Panc1 (cell line): Measurements from ENCODE around the gene MMP24OS. TPM values are rescaled to one million over a fixed set of nuclear protein-coding genes. Genes with fewer than 3 reads are reported as not detected.
"Not testable (repeated sequence)": the region's sequence is repeated elsewhere in the genome, so short reads cannot be mapped to it uniquely, and the experiment has no call there.

Experiments
- ATAC-seq: fragments of 200-7000 bp; cut with Tn5 transposase; 2 replicates; pipeline ENCODE4 v1.9.1; 2020; ENCODE audit warnings: mild to moderate bottlenecking, moderate library complexity
- BruUV-seq: library from RNA; stranded (reverse); fragments of 400-500 nt; replicated peaks from 2 replicates; lab custom pipeline; 2021; lab: Mats Ljungman, UMichigan
- CTCF ChIA-PET: fragments of 300-600 bp; sonication (Branson Sonifier 250); formaldehyde crosslinking; loops from one replicate; lab custom pipeline; 2022; ENCODE audit warnings: antibody characterized with exemption; lab: Charles Lee
- POLR2A ChIA-PET: fragments of 300-600 bp; sonication (Branson Sonifier 250); formaldehyde crosslinking; loops from one replicate; lab custom pipeline; 2022; ENCODE audit warnings: antibody characterized with exemption; lab: Charles Lee
- DNase-seq: peaks from one replicate; pipeline ENCODE4 v3.0.0-alpha.2; 2010; ENCODE audit warnings: low read depth, low spot score
- H3K27ac ChIP-seq: 2 replicates; pipeline ENCODE4 v1.5.1; 2011; ENCODE audit warnings: mild to moderate bottlenecking, low read length, inconsistent platforms
- H3K27me3 ChIP-seq: fragments of 200-500 bp; sonication (Bioruptor generic); 2 replicates; pipeline ENCODE4 v1.6.0; 2014; ENCODE audit warnings: low read length, inconsistent platforms; ENCODE audit not compliant: control insufficient read depth, insufficient read depth
- H3K36me3 ChIP-seq: fragments of 200-500 bp; sonication (Bioruptor generic); 2 replicates; pipeline ENCODE4 v1.5.1; 2014; ENCODE audit warnings: inconsistent platforms, mild to moderate bottlenecking, low read length, moderate library complexity; ENCODE audit not compliant: control insufficient read depth, insufficient read depth
- H3K4me1 ChIP-seq: 2 replicates; pipeline ENCODE4 v1.5.1; 2011; ENCODE audit warnings: inconsistent platforms, mild to moderate bottlenecking, low read length, moderate library complexity; ENCODE audit not compliant: control insufficient read depth, insufficient read depth
- H3K4me3 ChIP-seq, 2 experiments: 2 replicates each; pipeline ENCODE4 v1.5.1; 2011 to 2012; ENCODE audit warnings: low read depth in 2 of 2, low read length in 2 of 2, mild to moderate bottlenecking in 2 of 2, inconsistent platforms in 1 of 2, moderate library complexity in 1 of 2
- H3K9me3 ChIP-seq: fragments of 200-500 bp; sonication (Bioruptor generic); 2 replicates; pipeline ENCODE4 v1.5.1; 2014; ENCODE audit warnings: low read depth, mild to moderate bottlenecking, inconsistent platforms, low read length, moderate library complexity; ENCODE audit not compliant: control insufficient read depth, insufficient read depth
- POLR2AphosphoS5 ChIP-seq: IDR thresholded peaks from 2 replicates; pipeline ENCODE4 v1.6.1; 2012; ENCODE audit warnings: mild to moderate bottlenecking, low read depth, low read length, moderate library complexity
- REST ChIP-seq, 2 experiments: IDR thresholded peaks; 2 replicates each; pipeline ENCODE4 v1.6.1; 2011 to 2012; ENCODE audit warnings: low read depth in 2 of 2, control low read depth in 1 of 2, low read length in 1 of 2, mild to moderate bottlenecking in 1 of 2, moderate library complexity in 1 of 2; ENCODE audit not compliant: insufficient read depth in 1 of 2
- SIN3A ChIP-seq: IDR thresholded peaks from 2 replicates; pipeline ENCODE4 v1.6.1; 2012; ENCODE audit warnings: low read depth, mild to moderate bottlenecking, low read length, moderate library complexity, borderline replicate concordance; ENCODE audit not compliant: insufficient read depth
- TCF7L2 ChIP-seq: IDR thresholded peaks from 2 replicates; pipeline ENCODE4 v1.6.1; 2011; ENCODE audit warnings: mild to moderate bottlenecking, low read depth, low read length, inconsistent platforms
- in situ Hi-C: cut with HindIII; loops from 2 replicates; pipeline ENCODE4 v1.10.0; 2016; ENCODE audit warnings: low sequenced_read_pairs, low pct_unique_long_range_greater_than_20kb
- intact Hi-C: fragments of 100-400 bp; cut with micrococcal nuclease; formaldehyde crosslinking; loops from one replicate; pipeline ENCODE4 v1.10.0; 2022; ENCODE audit not compliant: unreplicated experiment
- total RNA-seq: library from RNA; stranded (reverse); gene quantifications from one replicate; pipeline ENCODE4 v1.2.1, GENCODE V29; 2021; ENCODE audit not compliant: unreplicated experiment
- TF ChIP-seq, protein P1 (sequence below): fragments of 450-650 bp; IDR thresholded peaks from 2 replicates; pipeline ENCODE4 v1.5.1; 2017; ENCODE audit warnings: mild to moderate bottlenecking

Gene MMP24OS
- total RNA-seq, 1 experiment from 2014 or later, result 83.8 TPM

- H3K4me1 ChIP-seq, H3K4me3 ChIP-seq, BruUV-seq, H3K9me3 ChIP-seq, in situ Hi-C loops, DNase-seq, H3K36me3 ChIP-seq, H3K27me3 ChIP-seq: not testable (repeated sequence)
- intact Hi-C loops, result loop anchor here (10.0 kb wide), 1 partner anchor 48 kb away; no protein-coding TSS in a partner anchor
- peak; percentile 72 for ATAC-seq
- CTCF ChIA-PET, result interaction anchor here (0.6 kb wide), 1 partner anchor 15 kb away, joined by 3 read pairs; the partner anchor contains the start of gene MMP24OS
- peak overlapping the region; percentile 51; the same call in 1 of the 2 replicates for H3K27ac ChIP-seq
- TF ChIP-seq TCF7L2, result peak; percentile 82
- POLR2A ChIA-PET, result interaction anchor here (0.6 kb wide), 1 partner anchor 35 kb away, joined by 7 read pairs; no protein-coding TSS in a partner anchor
These were observed 15.0 kb downstream of the MMP24OS start for GRCh38 chr20:35262731-35263531.

DNA sequence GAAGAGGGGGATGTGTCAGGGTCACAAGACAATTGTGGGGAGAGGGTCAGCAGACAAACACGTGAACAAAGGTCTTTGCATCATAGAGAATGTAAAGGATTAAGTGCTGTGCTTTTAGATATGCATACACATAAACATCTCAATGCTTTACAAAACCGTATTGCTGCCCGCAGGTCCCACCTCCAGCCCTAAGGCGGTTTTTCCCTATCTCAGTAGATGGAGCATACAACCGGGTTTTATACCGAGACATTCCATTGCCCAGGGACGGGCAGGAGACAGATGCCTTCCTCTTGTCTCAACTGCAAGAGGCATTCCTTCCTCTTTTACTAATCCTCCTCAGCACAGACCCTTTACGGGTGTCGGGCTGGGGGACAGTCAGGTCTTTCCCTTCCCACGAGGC, 15.6 kb downstream of the MMP24OS start:
- H3K27me3 ChIP-seq, H3K27ac ChIP-seq, CTCF ChIA-PET, BruUV-seq, H3K36me3 ChIP-seq, in situ Hi-C loops, DNase-seq, H3K4me3 ChIP-seq, ATAC-seq, H3K9me3 ChIP-seq: not testable (repeated sequence)
- intact Hi-C loops, result loop anchor here (10.0 kb wide), 1 partner anchor 48 kb away; no protein-coding TSS in a partner anchor
- H3K4me1 ChIP-seq, result peaks cover 15% of the 10 kb centered on the region
- POLR2A ChIA-PET, result interaction anchor here (0.7 kb wide), 1 partner anchor 471 kb away, joined by 9 read pairs; no protein-coding TSS in a partner anchor

DNA sequence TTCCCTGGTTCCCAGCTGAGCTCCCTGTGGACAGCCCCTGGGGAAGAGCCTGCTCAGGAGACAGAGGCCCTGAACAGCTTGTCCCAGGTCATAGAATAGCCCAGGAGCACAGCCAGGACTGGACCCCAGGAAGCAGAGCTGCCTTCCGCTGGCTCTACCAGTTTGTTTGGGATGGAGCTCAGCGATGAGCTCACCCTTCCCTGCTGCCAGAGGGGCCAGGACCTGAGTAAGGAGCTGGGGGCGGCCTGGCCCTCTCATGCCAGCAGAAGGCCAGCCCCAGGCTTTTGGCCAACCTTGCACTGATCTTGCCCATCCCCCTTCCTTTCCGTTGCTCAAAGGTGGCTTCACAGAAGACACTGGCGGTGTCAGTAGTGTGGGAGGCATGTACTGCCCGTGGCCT, 17.5 kb downstream of the MMP24OS start:
- Histone ChIP-seq H3K4me1 (peaks cover 17% of the 10 kb centered on the region), H3K27me3 (no peaks in the 10 kb centered on the region), H3K4me3 (no peak overlapping the region), H3K27ac (peak overlapping the region; percentile 23; the same call in 1 of the 2 replicates), H3K9me3 (no peaks in the 10 kb centered on the region), H3K36me3 (no peaks in the 10 kb centered on the region)
- in situ Hi-C loops, result no loop called here
- DNase-seq (no peak), ATAC-seq (0 out of 2 replicates have a peak, but pooled peaks have one; percentile 24)
- POLR2A ChIA-PET, result no interaction called here
- intact Hi-C loops, result loop anchor here (10.0 kb wide), 1 partner anchor 46 kb away; no protein-coding TSS in a partner anchor
- no TSS peak for BruUV-seq
- CTCF ChIA-PET, result no interaction called here
- TF ChIP-seq, protein P1, sequence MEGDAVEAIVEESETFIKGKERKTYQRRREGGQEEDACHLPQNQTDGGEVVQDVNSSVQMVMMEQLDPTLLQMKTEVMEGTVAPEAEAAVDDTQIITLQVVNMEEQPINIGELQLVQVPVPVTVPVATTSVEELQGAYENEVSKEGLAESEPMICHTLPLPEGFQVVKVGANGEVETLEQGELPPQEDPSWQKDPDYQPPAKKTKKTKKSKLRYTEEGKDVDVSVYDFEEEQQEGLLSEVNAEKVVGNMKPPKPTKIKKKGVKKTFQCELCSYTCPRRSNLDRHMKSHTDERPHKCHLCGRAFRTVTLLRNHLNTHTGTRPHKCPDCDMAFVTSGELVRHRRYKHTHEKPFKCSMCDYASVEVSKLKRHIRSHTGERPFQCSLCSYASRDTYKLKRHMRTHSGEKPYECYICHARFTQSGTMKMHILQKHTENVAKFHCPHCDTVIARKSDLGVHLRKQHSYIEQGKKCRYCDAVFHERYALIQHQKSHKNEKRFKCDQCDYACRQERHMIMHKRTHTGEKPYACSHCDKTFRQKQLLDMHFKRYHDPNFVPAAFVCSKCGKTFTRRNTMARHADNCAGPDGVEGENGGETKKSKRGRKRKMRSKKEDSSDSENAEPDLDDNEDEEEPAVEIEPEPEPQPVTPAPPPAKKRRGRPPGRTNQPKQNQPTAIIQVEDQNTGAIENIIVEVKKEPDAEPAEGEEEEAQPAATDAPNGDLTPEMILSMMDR, result no peak
- TF ChIP-seq SIN3A, result no peak
- no peak for TF ChIP-seq POLR2AphosphoS5
- TF ChIP-seq REST (IDR thresholded peaks at IDR 0.05; ENCODE audit: insufficient read depth in 1 of 2, low read depth in 2 of 2, low read length in 1 of 2), result no peak
